ENCODE results near the gene ZNF784. TPM values are rescaled to one million over a fixed set of nuclear protein-coding genes. Genes with fewer than 3 reads are reported as not detected.

Gene ZNF784
- total and polyA plus RNA-seq, 2 of the 8 experiments (the other 6 are each of a cell fraction or from before 2014, with no cell fraction given): 6.5 to 8.0 TPM

DNA sequence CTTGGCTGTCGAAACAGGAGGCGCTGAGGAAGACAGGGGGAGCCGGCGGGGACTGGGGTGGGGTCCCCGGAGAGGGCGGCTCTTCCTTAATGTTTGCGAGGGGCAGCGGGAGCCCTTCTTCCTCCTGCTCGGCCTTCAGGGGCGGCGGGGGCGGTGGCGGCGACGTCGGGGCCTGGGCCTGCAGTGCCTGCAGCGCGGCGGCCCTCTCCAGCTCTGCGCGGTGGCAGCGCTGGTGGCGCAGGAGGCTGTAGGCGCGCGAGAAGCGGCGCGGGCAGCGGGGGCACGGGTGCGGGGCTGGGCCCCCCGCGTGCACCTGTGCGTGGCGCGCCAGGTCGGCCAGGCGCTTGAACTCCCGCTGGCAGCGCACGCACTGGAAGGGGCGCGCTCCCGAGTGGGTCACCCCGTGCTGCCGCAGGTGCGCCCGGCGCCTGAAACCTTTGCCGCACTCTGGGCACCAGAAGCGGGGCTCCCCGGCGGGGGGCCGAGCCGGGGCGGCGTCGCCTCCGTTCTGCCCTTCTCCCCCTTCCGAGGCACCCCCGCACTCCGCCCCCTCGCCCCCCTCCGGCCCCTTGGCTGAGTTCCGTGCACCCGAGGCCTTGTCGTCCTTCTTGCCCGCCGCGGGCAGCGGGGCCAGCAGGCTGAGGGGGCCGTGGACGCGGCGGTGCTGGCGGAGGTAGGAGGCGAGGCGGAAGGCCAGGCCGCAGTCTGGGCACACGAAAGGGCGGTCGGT, 46.2 kb downstream of the ZNF784 start:
- H3K9me3 ChIP-seq (ENCODE audit: insufficient read depth in 2 of 2, low read depth in 1 of 2, low read length in 1 of 2): no peaks in the 10 kb centered on the region
- DNase-seq (ENCODE audit: low read depth in 1 of 2, low spot score in 2 of 2) (no peak), FAIRE-seq (no peak)
- H3K4me2 ChIP-seq (ENCODE audit: insufficient read depth in 1 of 2, low read depth in 2 of 2, low read length in 2 of 2): no peak overlapping the region
- TF ChIP-seq CHD2 (IDR thresholded peaks at IDR 0.05; ENCODE audit: low read length) (no peak), GABPA (IDR thresholded peaks at IDR 0.05; ENCODE audit: borderline replicate concordance, insufficient read depth, low read length) (no peak), TBP (IDR thresholded peaks at IDR 0.05; ENCODE audit: low read depth, low read length) (no peak), TEAD4 (IDR thresholded peaks at IDR 0.05; ENCODE audit: low read depth, low read length) (no peak), MAFK (IDR thresholded peaks at IDR 0.05; ENCODE audit: low read depth, low read length) (no peak), RXRA (IDR thresholded peaks at IDR 0.05; ENCODE audit: insufficient read depth, low read depth, low read length) (no peak), EGR1 (IDR thresholded peaks at IDR 0.05; ENCODE audit: borderline replicate concordance, low read depth, low read length) (no peak), BACH1 (IDR thresholded peaks at IDR 0.05; ENCODE audit: low read length) (no peak)
- no peak overlapping the region for H4K5ac ChIP-seq (ENCODE audit: insufficient read length, low read depth, low read length)
- no peak overlapping the region for H3K9ac ChIP-seq (replicated peaks in 1 of 4; ENCODE audit: extremely low read depth in 1 of 4, low read depth in 3 of 4, low read length in 3 of 4)
- no peaks in the 10 kb centered on the region for H3K4me1 ChIP-seq (replicated peaks in 1 of 4; ENCODE audit: control insufficient read depth in 3 of 4, insufficient read depth in 4 of 4, low read length in 3 of 4)
- no peak overlapping the region for H3K18ac ChIP-seq (ENCODE audit: extremely low read depth, low read length)
- no peak overlapping the region for H2BK20ac ChIP-seq (ENCODE audit: low read length)
- H4K91ac ChIP-seq (replicated peaks; ENCODE audit: insufficient read length, low read length): no peak overlapping the region
- H3K27me3 ChIP-seq (replicated peaks in 1 of 4; ENCODE audit: control insufficient read depth in 3 of 4, extremely low read depth in 1 of 4, insufficient read depth in 3 of 4, low read length in 3 of 4): no peaks in the 10 kb centered on the region
- H3K79me1 ChIP-seq (ENCODE audit: low read depth, low read length): peaks cover 8% of the 10 kb centered on the region; the same call in 1 of the 2 replicates
- 97% methylated on average over 23 of the region's 83 CpGs; no CpG with 5 or more reads in 1 of the 2 experiments for WGBS, 2 experiments (ENCODE audit: extremely low coverage in 1 of 2, insufficient coverage in 1 of 2, insufficient read length in 1 of 2, insufficient replicate concordance in 2 of 2, low coverage in 1 of 2, low lambda C conversion rate in 2 of 2, missing lambda C conversion rate in 1 of 2)
- H2BK12ac ChIP-seq (ENCODE audit: low read depth, low read length): no peak overlapping the region
- H3K14ac ChIP-seq (ENCODE audit: insufficient read length): no peak overlapping the region
- no peak overlapping the region; the same call in 1 of the 2 replicates for H4K8ac ChIP-seq (ENCODE audit: extremely low read depth, insufficient read depth, low read length)
- ChIA-PET CTCF (ENCODE audit: partially characterized antibody) (no interaction called here), POLR2A (ENCODE audit: partially characterized antibody) (no interaction called here)
- H2BK5ac ChIP-seq (ENCODE audit: low read depth, low read length): no peak overlapping the region
- H4K20me1 ChIP-seq (replicated peaks in 1 of 2; ENCODE audit: control insufficient read depth in 1 of 2, insufficient read depth in 2 of 2, low read length in 2 of 2): peaks cover 0 to 4% of the 10 kb centered on the region in 2 experiments
- no peak overlapping the region for H2BK120ac ChIP-seq (replicated peaks; ENCODE audit: low read depth, low read length)
- no peak overlapping the region for H2BK15ac ChIP-seq (ENCODE audit: low read length)
- H3K79me2 ChIP-seq (ENCODE audit: control insufficient read depth in 1 of 2, insufficient read depth in 2 of 2, low read length in 2 of 2): peaks cover 5 to 6% of the 10 kb centered on the region in 2 experiments; a peak in 3 of 4 replicates
- H3K23ac ChIP-seq (ENCODE audit: insufficient read length): no peak overlapping the region
- H2AFZ ChIP-seq (ENCODE audit: low read length): no peak overlapping the region
- peaks cover 6% of the 10 kb centered on the region; the same call in 1 of the 2 replicates for H3K23me2 ChIP-seq (ENCODE audit: low read depth, low read length)
- H3K36me3 ChIP-seq (ENCODE audit: control insufficient read depth in 2 of 4, insufficient read depth in 4 of 4, low read length in 3 of 4): peaks cover 7 to 23% (median 9%) of the 10 kb centered on the region in 4 experiments; a peak in 7 of 8 replicates
- H3K56ac ChIP-seq (replicated peaks; ENCODE audit: insufficient read length, low read depth, low read length): no peak overlapping the region
- no peak overlapping the region for H3K27ac ChIP-seq (ENCODE audit: low read depth, low read length)
- H3K4ac ChIP-seq (replicated peaks; ENCODE audit: insufficient read length, low read depth, low read length): no peak overlapping the region
- H2AK5ac ChIP-seq (ENCODE audit: low read depth, low read length): no peak overlapping the region
- H3K4me3 ChIP-seq (ENCODE audit: extremely low read depth in 1 of 4, insufficient read depth in 2 of 4, low read depth in 3 of 4, low read length in 4 of 4): no peak overlapping the region
